ENCODE measurements around the gene MYO1D.

Gene MYO1D

DNA sequence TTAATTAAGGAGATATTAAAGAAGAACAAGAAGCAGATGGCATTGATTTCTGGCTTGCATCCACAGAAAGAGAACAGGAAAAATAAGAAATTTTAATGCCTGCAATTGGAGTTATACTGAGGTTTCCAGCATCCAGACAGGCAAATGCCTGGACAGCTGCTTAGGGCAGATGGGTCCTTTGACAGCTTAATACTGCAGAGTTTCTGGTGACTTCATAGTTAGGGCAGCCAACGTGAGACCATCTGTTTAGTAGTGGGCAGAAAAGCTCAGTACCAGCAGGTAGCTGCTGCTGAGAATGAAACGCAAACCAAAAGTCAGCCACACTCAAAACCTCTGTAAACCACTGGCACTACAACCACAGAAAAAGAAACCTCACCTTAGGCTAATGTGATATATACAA lies 280.3 kb downstream of the MYO1D start:
- no peak overlapping the region for H3K4me3 ChIP-seq (ENCODE audit: low read length)
- no peaks in the 10 kb centered on the region for H3K4me1 ChIP-seq (ENCODE audit: control insufficient read depth, low read depth, low read length)
- H2BK15ac ChIP-seq (replicated peaks; ENCODE audit: low read depth), result no peak overlapping the region
- H3K27me3 ChIP-seq (ENCODE audit: insufficient read depth, low read length, poor library complexity), result no peaks in the 10 kb centered on the region
- no peak overlapping the region for H3K56ac ChIP-seq (ENCODE audit: low read length)
- H2AK5ac ChIP-seq (ENCODE audit: low read length), result no peak overlapping the region
- no peak overlapping the region for H3K4ac ChIP-seq (ENCODE audit: low read depth, low read length)
- peak; percentile 26 for DNase-seq
- WGBS (ENCODE audit: extremely low coverage, insufficient coverage, low lambda C conversion rate), result no CpG with 5 or more reads among the region's 2 CpGs
- no peaks in the 10 kb centered on the region for H3K79me1 ChIP-seq (ENCODE audit: low read length)
- H2BK120ac ChIP-seq (ENCODE audit: low read depth, low read length), result no peak overlapping the region
- H2BK5ac ChIP-seq (ENCODE audit: low read length), result no peak overlapping the region
- no peaks in the 10 kb centered on the region for H3K36me3 ChIP-seq (ENCODE audit: control insufficient read depth, insufficient read depth, low read length)
- no peaks in the 10 kb centered on the region for H3K79me2 ChIP-seq (ENCODE audit: control insufficient read depth, insufficient read depth, low read length)
- H3K4me2 ChIP-seq (ENCODE audit: low read length), result no peak overlapping the region
- no peak overlapping the region for H3K23ac ChIP-seq (ENCODE audit: low read length)
- no peak overlapping the region for H4K5ac ChIP-seq (ENCODE audit: low read length)
- no peak overlapping the region for H3K18ac ChIP-seq (ENCODE audit: low read length)
- H4K8ac ChIP-seq (ENCODE audit: low read depth, low read length), result no peak overlapping the region
- H3K9ac ChIP-seq (ENCODE audit: low read length), result no peak overlapping the region
- H3K27ac ChIP-seq (ENCODE audit: low read depth, low read length), result no peak overlapping the region

DNA sequence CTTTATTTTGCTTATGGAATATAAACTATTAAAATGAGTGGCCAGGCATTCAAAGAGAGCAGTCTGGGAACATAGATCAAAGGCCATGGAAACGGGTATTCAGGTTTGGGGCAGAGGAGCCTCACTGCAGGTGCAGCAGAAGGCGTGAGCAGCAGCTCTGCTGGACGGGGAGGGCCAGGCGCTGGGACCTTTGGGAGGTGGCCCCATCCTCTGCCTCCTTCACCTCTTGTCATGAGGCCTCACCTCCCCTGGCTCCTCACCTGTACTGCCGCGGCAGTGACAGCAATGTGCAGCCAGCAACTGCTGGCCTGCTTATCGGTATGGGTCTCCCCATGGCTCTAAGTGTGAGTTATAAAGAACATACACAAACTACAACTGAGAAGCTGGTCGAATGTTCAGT lies 280.7 kb downstream of the MYO1D start:
- H2BK15ac ChIP-seq (replicated peaks; ENCODE audit: low read depth), result no peak overlapping the region
- no peaks in the 10 kb centered on the region for H3K4me1 ChIP-seq (ENCODE audit: control insufficient read depth, low read depth, low read length)
- H3K27ac ChIP-seq (ENCODE audit: low read depth, low read length), result no peak overlapping the region
- no peak for DNase-seq
- H2BK5ac ChIP-seq (ENCODE audit: low read length), result no peak overlapping the region
- no peak overlapping the region for H3K4ac ChIP-seq (ENCODE audit: low read depth, low read length)
- no peaks in the 10 kb centered on the region for H3K79me2 ChIP-seq (ENCODE audit: control insufficient read depth, insufficient read depth, low read length)
- H3K27me3 ChIP-seq (ENCODE audit: insufficient read depth, low read length, poor library complexity), result no peaks in the 10 kb centered on the region
- no peak overlapping the region for H4K8ac ChIP-seq (ENCODE audit: low read depth, low read length)
- H3K4me2 ChIP-seq (ENCODE audit: low read length), result no peak overlapping the region
- no CpG with 5 or more reads among the region's 8 CpGs for WGBS (ENCODE audit: extremely low coverage, insufficient coverage, low lambda C conversion rate)
- no peaks in the 10 kb centered on the region for H3K79me1 ChIP-seq (ENCODE audit: low read length)
- H2BK120ac ChIP-seq (ENCODE audit: low read depth, low read length), result no peak overlapping the region
- no peak overlapping the region for H3K18ac ChIP-seq (ENCODE audit: low read length)
- no peak overlapping the region for H3K56ac ChIP-seq (ENCODE audit: low read length)
- H4K5ac ChIP-seq (ENCODE audit: low read length), result no peak overlapping the region
- no peak overlapping the region for H2AK5ac ChIP-seq (ENCODE audit: low read length)
- H3K9ac ChIP-seq (ENCODE audit: low read length), result no peak overlapping the region
- no peak overlapping the region for H3K23ac ChIP-seq (ENCODE audit: low read length)
- no peak overlapping the region for H3K4me3 ChIP-seq (ENCODE audit: low read length)
- H3K36me3 ChIP-seq (ENCODE audit: control insufficient read depth, insufficient read depth, low read length), result no peaks in the 10 kb centered on the region

DNA sequence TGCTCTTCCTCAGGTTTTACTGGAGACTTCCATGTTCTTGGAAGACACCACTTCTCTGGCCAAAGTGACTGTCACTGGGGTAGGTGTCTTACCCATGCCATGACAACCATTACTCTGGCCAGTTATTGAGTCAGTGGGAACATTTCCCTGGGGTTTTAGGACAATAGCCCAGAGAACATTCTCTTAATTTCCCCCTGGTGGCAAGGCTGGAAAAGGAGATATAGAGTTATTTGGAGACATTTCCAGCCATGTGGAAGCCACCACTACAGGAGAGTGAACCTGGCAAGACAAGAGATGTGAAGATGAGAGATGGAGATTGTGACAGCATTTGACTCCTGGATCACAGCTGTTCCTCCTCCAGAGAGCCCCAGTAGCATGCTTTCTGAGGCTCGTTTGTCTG lies 283.9 kb downstream of the MYO1D start:
- Histone ChIP-seq H3K79me1 (ENCODE audit: low read length) (no peaks in the 10 kb centered on the region), H2BK120ac (ENCODE audit: low read depth, low read length) (no peak overlapping the region), H3K23ac (ENCODE audit: low read length) (no peak overlapping the region), H4K5ac (ENCODE audit: low read length) (no peak overlapping the region), H3K4me2 (ENCODE audit: low read length) (no peak overlapping the region), H3K56ac (ENCODE audit: low read length) (no peak overlapping the region), H3K4ac (ENCODE audit: low read depth, low read length) (no peak overlapping the region), H3K36me3 (ENCODE audit: control insufficient read depth, insufficient read depth, low read length) (no peaks in the 10 kb centered on the region), H3K9ac (ENCODE audit: low read length) (no peak overlapping the region), H3K27me3 (ENCODE audit: insufficient read depth, low read length, poor library complexity) (no peaks in the 10 kb centered on the region), H2BK5ac (ENCODE audit: low read length) (no peak overlapping the region), H3K79me2 (ENCODE audit: control insufficient read depth, insufficient read depth, low read length) (no peaks in the 10 kb centered on the region), H3K18ac (ENCODE audit: low read length) (no peak overlapping the region), H4K8ac (ENCODE audit: low read depth, low read length) (no peak overlapping the region), H3K27ac (ENCODE audit: low read depth, low read length) (no peak overlapping the region), H2AK5ac (ENCODE audit: low read length) (no peak overlapping the region), H3K4me3 (ENCODE audit: low read length) (no peak overlapping the region), H2BK15ac (replicated peaks; ENCODE audit: low read depth) (no peak overlapping the region), H3K4me1 (ENCODE audit: control insufficient read depth, low read depth, low read length) (no peaks in the 10 kb centered on the region)
- peak; percentile 32 for DNase-seq
- WGBS (ENCODE audit: extremely low coverage, insufficient coverage, low lambda C conversion rate), result no CpG with 5 or more reads among the region's 1 CpG

DNA sequence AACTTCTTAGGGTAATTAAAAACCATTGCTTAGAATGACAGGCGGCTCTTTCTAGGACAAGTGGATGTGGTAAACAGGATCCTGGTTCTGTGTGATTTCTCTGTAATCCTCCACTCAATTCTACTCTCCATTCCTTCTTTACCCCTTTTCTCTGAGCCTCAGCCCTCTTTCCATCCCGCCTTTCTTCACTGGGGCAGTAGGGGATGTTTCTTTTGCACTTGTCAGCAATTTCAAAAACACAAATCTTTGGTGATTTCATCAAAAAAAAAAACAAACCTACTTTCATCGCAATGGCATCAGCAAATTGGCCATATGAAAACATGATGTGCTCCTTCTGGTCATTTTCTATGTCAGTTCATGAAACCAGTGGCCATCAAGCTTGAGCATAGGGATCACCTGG lies 285.5 kb downstream of the MYO1D start:
- Histone ChIP-seq H2BK5ac (ENCODE audit: low read length) (no peak overlapping the region), H4K5ac (ENCODE audit: low read length) (no peak overlapping the region), H3K4me1 (ENCODE audit: control insufficient read depth, low read depth, low read length) (no peaks in the 10 kb centered on the region), H3K36me3 (ENCODE audit: control insufficient read depth, insufficient read depth, low read length) (no peaks in the 10 kb centered on the region), H2BK15ac (replicated peaks; ENCODE audit: low read depth) (no peak overlapping the region), H3K18ac (ENCODE audit: low read length) (no peak overlapping the region), H3K9ac (ENCODE audit: low read length) (no peak overlapping the region), H3K4me2 (ENCODE audit: low read length) (no peak overlapping the region), H3K56ac (ENCODE audit: low read length) (no peak overlapping the region), H3K23ac (ENCODE audit: low read length) (no peak overlapping the region), H2BK120ac (ENCODE audit: low read depth, low read length) (no peak overlapping the region), H4K8ac (ENCODE audit: low read depth, low read length) (no peak overlapping the region), H3K79me2 (ENCODE audit: control insufficient read depth, insufficient read depth, low read length) (no peaks in the 10 kb centered on the region), H3K27me3 (ENCODE audit: insufficient read depth, low read length, poor library complexity) (no peaks in the 10 kb centered on the region), H3K4me3 (ENCODE audit: low read length) (no peak overlapping the region), H3K79me1 (ENCODE audit: low read length) (no peaks in the 10 kb centered on the region), H3K4ac (ENCODE audit: low read depth, low read length) (no peak overlapping the region), H2AK5ac (ENCODE audit: low read length) (no peak overlapping the region), H3K27ac (ENCODE audit: low read depth, low read length) (no peak overlapping the region)
- WGBS (ENCODE audit: extremely low coverage, insufficient coverage, low lambda C conversion rate), result no CpG with 5 or more reads among the region's 3 CpGs
- no peak for DNase-seq

DNA sequence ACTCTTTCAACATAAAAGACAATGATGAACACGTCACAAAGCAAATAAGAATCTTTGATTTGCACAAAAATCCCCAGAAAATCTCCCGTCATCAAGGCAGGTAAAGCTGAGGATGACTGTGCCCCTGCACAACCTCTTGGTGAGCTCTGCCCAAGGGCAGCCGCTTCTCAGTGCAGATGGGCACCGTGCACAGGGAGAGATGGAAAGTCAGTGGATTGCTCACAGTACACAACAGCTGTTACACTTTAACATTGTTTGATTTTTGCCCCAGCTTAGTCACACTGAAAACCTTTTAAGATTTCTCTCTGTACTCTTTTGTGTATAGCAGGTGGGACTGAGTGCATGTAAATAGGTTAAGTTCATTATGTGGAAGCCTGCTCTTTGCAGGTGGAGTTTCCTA lies 285.9 kb downstream of the MYO1D start:
- Histone ChIP-seq H3K27me3 (ENCODE audit: insufficient read depth, low read length, poor library complexity) (no peaks in the 10 kb centered on the region), H3K4ac (ENCODE audit: low read depth, low read length) (no peak overlapping the region), H3K27ac (ENCODE audit: low read depth, low read length) (no peak overlapping the region), H3K4me2 (ENCODE audit: low read length) (no peak overlapping the region), H3K9ac (ENCODE audit: low read length) (no peak overlapping the region), H3K4me1 (ENCODE audit: control insufficient read depth, low read depth, low read length) (no peaks in the 10 kb centered on the region), H3K18ac (ENCODE audit: low read length) (no peak overlapping the region), H2AK5ac (ENCODE audit: low read length) (no peak overlapping the region), H3K79me2 (ENCODE audit: control insufficient read depth, insufficient read depth, low read length) (no peaks in the 10 kb centered on the region), H3K36me3 (ENCODE audit: control insufficient read depth, insufficient read depth, low read length) (no peaks in the 10 kb centered on the region), H4K5ac (ENCODE audit: low read length) (no peak overlapping the region), H4K8ac (ENCODE audit: low read depth, low read length) (no peak overlapping the region), H3K4me3 (ENCODE audit: low read length) (no peak overlapping the region), H3K79me1 (ENCODE audit: low read length) (no peaks in the 10 kb centered on the region), H2BK5ac (ENCODE audit: low read length) (no peak overlapping the region), H3K56ac (ENCODE audit: low read length) (no peak overlapping the region), H2BK120ac (ENCODE audit: low read depth, low read length) (no peak overlapping the region), H3K23ac (ENCODE audit: low read length) (no peak overlapping the region), H2BK15ac (replicated peaks; ENCODE audit: low read depth) (no peak overlapping the region)
- no peak for DNase-seq
- no CpG with 5 or more reads among the region's 4 CpGs for whole genome bisulfite sequencing (ENCODE audit: extremely low coverage, insufficient coverage, low lambda C conversion rate)

DNA sequence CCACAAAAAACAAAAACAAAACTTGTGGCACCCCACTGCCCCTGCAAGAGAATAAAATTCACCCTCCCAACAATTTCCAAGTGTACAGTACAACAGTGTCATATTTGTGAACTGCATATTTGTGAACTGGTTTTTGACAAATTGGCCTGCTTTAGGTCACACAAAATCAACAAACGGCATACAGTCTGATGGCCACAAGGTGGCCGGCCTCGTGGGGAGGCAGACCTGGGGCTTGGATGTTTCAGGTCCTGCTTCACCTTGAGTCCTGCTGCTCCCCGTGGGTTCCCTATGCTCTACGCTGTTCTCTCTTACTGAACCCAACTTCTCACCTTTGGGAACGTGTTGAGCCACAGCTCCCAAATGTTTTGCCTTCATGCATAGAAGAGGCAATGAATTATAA lies 287.9 kb downstream of the MYO1D start:
- WGBS (ENCODE audit: extremely low coverage, insufficient coverage, low lambda C conversion rate), result no CpG with 5 or more reads among the region's 6 CpGs
- no peak overlapping the region for H3K9ac ChIP-seq (ENCODE audit: low read length)
- H4K5ac ChIP-seq (ENCODE audit: low read length), result no peak overlapping the region
- no peak overlapping the region for H3K56ac ChIP-seq (ENCODE audit: low read length)
- H2AK5ac ChIP-seq (ENCODE audit: low read length), result no peak overlapping the region
- no peaks in the 10 kb centered on the region for H3K79me1 ChIP-seq (ENCODE audit: low read length)
- no peak overlapping the region for H2BK120ac ChIP-seq (ENCODE audit: low read depth, low read length)
- no peak overlapping the region for H3K4me3 ChIP-seq (ENCODE audit: low read length)
- H3K18ac ChIP-seq (ENCODE audit: low read length), result no peak overlapping the region
- H3K27ac ChIP-seq (ENCODE audit: low read depth, low read length), result no peak overlapping the region
- H3K4ac ChIP-seq (ENCODE audit: low read depth, low read length), result no peak overlapping the region
- no peaks in the 10 kb centered on the region for H3K79me2 ChIP-seq (ENCODE audit: control insufficient read depth, insufficient read depth, low read length)
- no peak overlapping the region for H2BK15ac ChIP-seq (replicated peaks; ENCODE audit: low read depth)
- no peaks in the 10 kb centered on the region for H3K27me3 ChIP-seq (ENCODE audit: insufficient read depth, low read length, poor library complexity)
- no peak overlapping the region for H2BK5ac ChIP-seq (ENCODE audit: low read length)
- no peaks in the 10 kb centered on the region for H3K4me1 ChIP-seq (ENCODE audit: control insufficient read depth, low read depth, low read length)
- no peak overlapping the region for H4K8ac ChIP-seq (ENCODE audit: low read depth, low read length)
- H3K36me3 ChIP-seq (ENCODE audit: control insufficient read depth, insufficient read depth, low read length), result no peaks in the 10 kb centered on the region
- peak; percentile 63 for DNase-seq
- H3K4me2 ChIP-seq (ENCODE audit: low read length), result no peak overlapping the region
- no peak overlapping the region for H3K23ac ChIP-seq (ENCODE audit: low read length)
